ENCODE results near the gene RIC1. TPM values are rescaled to one million over a fixed set of nuclear protein-coding genes. Genes with fewer than 3 reads are reported as not detected.

RIC1 gene
- total and polyA plus RNA-seq, 2 of the 4 experiments (the other 2 are of a cell fraction): 28.8 to 76.9 TPM

DNA sequence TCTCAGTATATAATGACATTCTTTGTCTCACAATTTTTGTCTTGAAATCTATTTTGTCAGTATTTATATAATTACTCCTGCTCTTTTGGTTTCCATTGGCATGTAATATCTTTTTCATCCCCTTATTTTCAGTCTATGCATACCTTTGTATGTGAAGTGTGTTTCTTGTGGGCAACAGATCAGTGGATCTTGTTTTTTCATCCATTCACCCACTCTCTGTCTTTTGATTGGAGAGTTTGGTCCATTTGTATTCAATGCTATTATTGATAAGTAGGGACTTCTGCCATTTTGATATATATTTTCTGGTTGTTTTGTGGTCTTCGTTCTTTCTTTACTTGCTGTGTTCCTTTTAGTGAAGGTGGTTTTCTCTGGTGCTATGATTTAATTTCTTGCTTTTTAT is 10.9 kb downstream of the RIC1 start:
- H3K27me3 ChIP-seq (ENCODE audit: control insufficient read depth, insufficient read depth, low read length): no peaks in the 10 kb centered on the region
- H3K4me1 ChIP-seq (ENCODE audit: control insufficient read depth, insufficient read depth, low read length): peaks cover 5% of the 10 kb centered on the region
- H2AK5ac ChIP-seq (ENCODE audit: low read depth, low read length): no peak overlapping the region
- peaks cover 9% of the 10 kb centered on the region for H3K36me3 ChIP-seq (ENCODE audit: control insufficient read depth, insufficient read depth, low read length)
- no peak overlapping the region for H2BK5ac ChIP-seq (ENCODE audit: low read depth, low read length, poor library complexity, severe bottlenecking)
- no peak overlapping the region for H3K23ac ChIP-seq (ENCODE audit: low read depth, low read length)
- H3K14ac ChIP-seq (replicated peaks; ENCODE audit: low read depth, low read length): no peak overlapping the region
- no peak overlapping the region for H2AK9ac ChIP-seq (replicated peaks; ENCODE audit: low read depth, low read length, poor library complexity)
- no peak overlapping the region for H3K4me3 ChIP-seq (ENCODE audit: insufficient read depth, low read depth, low read length)
- H2BK120ac ChIP-seq (ENCODE audit: low read depth, low read length): no peak overlapping the region
- H3K9me3 ChIP-seq (ENCODE audit: control insufficient read depth, insufficient read depth, low read length): peaks cover 10% of the 10 kb centered on the region
- in situ Hi-C loops (cut with MboI; ENCODE audit: low sequenced_read_pairs): no loop called here
- ChIA-PET CTCF (no interaction called here), POLR2A (ENCODE audit: unreplicated experiment) (no interaction called here)
- no peak overlapping the region for H2BK20ac ChIP-seq (ENCODE audit: low read depth, low read length)
- H3K79me1 ChIP-seq (ENCODE audit: low read depth in 1 of 2, low read length in 2 of 2): peaks cover 3 to 53% of the 10 kb centered on the region in 2 experiments; a peak in 3 of 4 replicates
- H4K20me1 ChIP-seq (ENCODE audit: insufficient read depth, low read length): peaks cover 86% of the 10 kb centered on the region
- peaks cover 6% of the 10 kb centered on the region for H3K9me1 ChIP-seq (ENCODE audit: insufficient read depth, low read length)
- DNase-seq: no peak
- dilution Hi-C loops (cut with HindIII; ENCODE audit: low sequenced_read_pairs, unreplicated experiment): no loop called here
- BruUV-seq (replicated peaks): no TSS peak
- intact Hi-C loops (cut with micrococcal nuclease): loop anchor here (10.0 kb wide), 1 partner anchor 55 kb away; no protein-coding TSS in a partner anchor
- no peak overlapping the region for H3K27ac ChIP-seq (ENCODE audit: insufficient read depth, low read length)
- no peak overlapping the region for H3K4ac ChIP-seq (ENCODE audit: low read depth, low read length)
- H3K18ac ChIP-seq (ENCODE audit: low read depth, low read length): no peak overlapping the region
- no peak overlapping the region for H3K4me2 ChIP-seq (ENCODE audit: low read depth, low read length)
- TF ChIP-seq SMC3 (IDR thresholded peaks at IDR 0.05; ENCODE audit: low read depth, low read length) (no peak), RFX5 (IDR thresholded peaks at IDR 0.05; ENCODE audit: low read depth, low read length) (no peak), RAD21 (IDR thresholded peaks at IDR 0.05; ENCODE audit: low read length) (no peak), MAZ (IDR thresholded peaks at IDR 0.05; ENCODE audit: borderline replicate concordance, low read depth, low read length) (no peak), CHD1 (IDR thresholded peaks at IDR 0.05; ENCODE audit: low read depth, low read length) (no peak), CEBPB (IDR thresholded peaks at IDR 0.05; ENCODE audit: low read depth, low read length) (no peak), FOS (IDR thresholded peaks at IDR 0.05; ENCODE audit: low read depth, low read length) (no peak), MAFK (IDR thresholded peaks at IDR 0.05; ENCODE audit: low read depth, low read length) (no peak), NFE2L2 (IDR thresholded peaks at IDR 0.05; ENCODE audit: low read depth, low read length) (no peak), BHLHE40 (IDR thresholded peaks at IDR 0.05; ENCODE audit: low read depth, low read length) (no peak), MXI1 (IDR thresholded peaks at IDR 0.05; ENCODE audit: borderline replicate concordance, low read depth, low read length) (no peak), RCOR1 (IDR thresholded peaks at IDR 0.05; ENCODE audit: insufficient replicate concordance, low read length) (no peak), POLR2A (IDR thresholded peaks at IDR 0.05; ENCODE audit: low read depth, low read length) (no peak)
- TF ChIP-seq, protein P1, sequence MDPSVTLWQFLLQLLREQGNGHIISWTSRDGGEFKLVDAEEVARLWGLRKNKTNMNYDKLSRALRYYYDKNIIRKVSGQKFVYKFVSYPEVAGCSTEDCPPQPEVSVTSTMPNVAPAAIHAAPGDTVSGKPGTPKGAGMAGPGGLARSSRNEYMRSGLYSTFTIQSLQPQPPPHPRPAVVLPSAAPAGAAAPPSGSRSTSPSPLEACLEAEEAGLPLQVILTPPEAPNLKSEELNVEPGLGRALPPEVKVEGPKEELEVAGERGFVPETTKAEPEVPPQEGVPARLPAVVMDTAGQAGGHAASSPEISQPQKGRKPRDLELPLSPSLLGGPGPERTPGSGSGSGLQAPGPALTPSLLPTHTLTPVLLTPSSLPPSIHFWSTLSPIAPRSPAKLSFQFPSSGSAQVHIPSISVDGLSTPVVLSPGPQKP (IDR thresholded peaks at IDR 0.05; ENCODE audit: borderline replicate concordance, low read depth, low read length): no peak
- TF ChIP-seq, protein P2, sequence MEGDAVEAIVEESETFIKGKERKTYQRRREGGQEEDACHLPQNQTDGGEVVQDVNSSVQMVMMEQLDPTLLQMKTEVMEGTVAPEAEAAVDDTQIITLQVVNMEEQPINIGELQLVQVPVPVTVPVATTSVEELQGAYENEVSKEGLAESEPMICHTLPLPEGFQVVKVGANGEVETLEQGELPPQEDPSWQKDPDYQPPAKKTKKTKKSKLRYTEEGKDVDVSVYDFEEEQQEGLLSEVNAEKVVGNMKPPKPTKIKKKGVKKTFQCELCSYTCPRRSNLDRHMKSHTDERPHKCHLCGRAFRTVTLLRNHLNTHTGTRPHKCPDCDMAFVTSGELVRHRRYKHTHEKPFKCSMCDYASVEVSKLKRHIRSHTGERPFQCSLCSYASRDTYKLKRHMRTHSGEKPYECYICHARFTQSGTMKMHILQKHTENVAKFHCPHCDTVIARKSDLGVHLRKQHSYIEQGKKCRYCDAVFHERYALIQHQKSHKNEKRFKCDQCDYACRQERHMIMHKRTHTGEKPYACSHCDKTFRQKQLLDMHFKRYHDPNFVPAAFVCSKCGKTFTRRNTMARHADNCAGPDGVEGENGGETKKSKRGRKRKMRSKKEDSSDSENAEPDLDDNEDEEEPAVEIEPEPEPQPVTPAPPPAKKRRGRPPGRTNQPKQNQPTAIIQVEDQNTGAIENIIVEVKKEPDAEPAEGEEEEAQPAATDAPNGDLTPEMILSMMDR (conservative IDR thresholded peaks at IDR 0.05; ENCODE audit: low read depth, low read length): no peak
- TF ChIP-seq, protein P3, sequence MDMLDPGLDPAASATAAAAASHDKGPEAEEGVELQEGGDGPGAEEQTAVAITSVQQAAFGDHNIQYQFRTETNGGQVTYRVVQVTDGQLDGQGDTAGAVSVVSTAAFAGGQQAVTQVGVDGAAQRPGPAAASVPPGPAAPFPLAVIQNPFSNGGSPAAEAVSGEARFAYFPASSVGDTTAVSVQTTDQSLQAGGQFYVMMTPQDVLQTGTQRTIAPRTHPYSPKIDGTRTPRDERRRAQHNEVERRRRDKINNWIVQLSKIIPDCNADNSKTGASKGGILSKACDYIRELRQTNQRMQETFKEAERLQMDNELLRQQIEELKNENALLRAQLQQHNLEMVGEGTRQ (IDR thresholded peaks at IDR 0.05; ENCODE audit: low read depth, low read length): no peak
- ATAC-seq (ENCODE audit: low read depth): no peak
- no CpG with 5 or more reads among the region's 1 CpG for WGBS, 2 experiments (ENCODE audit: extremely low coverage in 2 of 2, insufficient read length in 1 of 2)
- H4K8ac ChIP-seq (ENCODE audit: low read depth in 2 of 2, low read length in 2 of 2): no peak overlapping the region
- no peak overlapping the region for H2BK15ac ChIP-seq (ENCODE audit: low read depth, low read length)
- H4K91ac ChIP-seq (ENCODE audit: insufficient read depth, low read depth, low read length): no peak overlapping the region
- no peak overlapping the region for H2AFZ ChIP-seq (replicated peaks; ENCODE audit: low read length, poor library complexity)
- H4K5ac ChIP-seq (ENCODE audit: low read depth, low read length): no peak overlapping the region
- H3K56ac ChIP-seq (ENCODE audit: extremely low read depth, insufficient read depth, low read length): no peak overlapping the region
- no peak overlapping the region for H3K9ac ChIP-seq (ENCODE audit: low read depth, low read length)
